Nephron (organoid): ENCODE measurements around the gene SPAAR.

Experiments
- H3K27ac Mint-ChIP-seq, 3 experiments: 2 replicates each; pipeline ENCODE4 v1.8.0; 2020; ENCODE audit warnings: mixed read lengths in 3 of 3, mild to moderate bottlenecking in 2 of 3, moderate library complexity in 1 of 3
- H3K27me3 Mint-ChIP-seq: 2 replicates; pipeline ENCODE4 v1.8.0; 2021; ENCODE audit warnings: low read depth, mild to moderate bottlenecking, moderate library complexity, mixed read lengths
- H3K36me3 Mint-ChIP-seq: 2 replicates; pipeline ENCODE4 v1.8.0; 2020; ENCODE audit warnings: low read depth, mixed read lengths
- H3K4me1 Mint-ChIP-seq: 2 replicates; pipeline ENCODE4 v1.8.0; 2020; ENCODE audit warnings: mixed read lengths
- H3K4me3 Mint-ChIP-seq, 3 experiments: 2 replicates each; pipeline ENCODE4 v1.8.0; 2020; ENCODE audit warnings: mild to moderate bottlenecking in 3 of 3, mixed read lengths in 3 of 3, moderate library complexity in 2 of 3
- H3K9me3 Mint-ChIP-seq: 2 replicates; pipeline ENCODE4 v1.8.0; 2020; ENCODE audit warnings: mixed read lengths
- CTCF ChIP-seq, 3 experiments: fragments of 200-600 bp; sonication (generic); IDR thresholded peaks; one replicate each; pipeline ENCODE4 v1.5.0; 2021; ENCODE audit warnings: antibody characterized with exemption in 3 of 3; ENCODE audit not compliant: unreplicated experiment in 3 of 3

Gene SPAAR

GRCh38 chr9:35898337-35898736, 11.0 kb upstream of the SPAAR start:
- H3K27ac Mint-ChIP-seq, result no peak overlapping the region
- peaks cover 9% of the 10 kb centered on the region for H3K4me1 Mint-ChIP-seq
- H3K9me3 Mint-ChIP-seq, result no peaks in the 10 kb centered on the region
- H3K27me3 Mint-ChIP-seq, result peaks cover 15% of the 10 kb centered on the region
- no peaks in the 10 kb centered on the region for H3K36me3 Mint-ChIP-seq
- no peak overlapping the region for H3K4me3 Mint-ChIP-seq
- no peak for TF ChIP-seq CTCF (IDR thresholded peaks at IDR 0.05; ENCODE audit: unreplicated experiment in 3 of 3)

- Mint-ChIP-seq H3K9me3 (no peaks in the 10 kb centered on the region), H3K4me1 (peaks cover 13% of the 10 kb centered on the region), H3K27me3 (peaks cover 15% of the 10 kb centered on the region), H3K27ac (peak overlapping the region; percentile 22 to 56 (median 47)), H3K36me3 (no peaks in the 10 kb centered on the region), H3K4me3 (no peak overlapping the region)
- TF ChIP-seq CTCF (IDR thresholded peaks at IDR 0.05; ENCODE audit: unreplicated experiment in 3 of 3), result no peak
Measured at GRCh38 chr9:35899021-35899420, 10.3 kb upstream of the SPAAR start.

- Mint-ChIP-seq H3K4me3 (no peak overlapping the region), H3K27me3 (peaks cover 6% of the 10 kb centered on the region), H3K4me1 (peaks cover 51% of the 10 kb centered on the region), H3K36me3 (no peaks in the 10 kb centered on the region), H3K27ac (peak overlapping the region in 2 of 3 experiments; percentile 47 to 72), H3K9me3 (no peaks in the 10 kb centered on the region)
- TF ChIP-seq CTCF (IDR thresholded peaks at IDR 0.05; ENCODE audit: unreplicated experiment in 3 of 3), result peak; percentile 59 to 75 (median 69)
Measured at GRCh38 chr9:35903049-35903448, 6.2 kb upstream of the SPAAR start.

DNA sequence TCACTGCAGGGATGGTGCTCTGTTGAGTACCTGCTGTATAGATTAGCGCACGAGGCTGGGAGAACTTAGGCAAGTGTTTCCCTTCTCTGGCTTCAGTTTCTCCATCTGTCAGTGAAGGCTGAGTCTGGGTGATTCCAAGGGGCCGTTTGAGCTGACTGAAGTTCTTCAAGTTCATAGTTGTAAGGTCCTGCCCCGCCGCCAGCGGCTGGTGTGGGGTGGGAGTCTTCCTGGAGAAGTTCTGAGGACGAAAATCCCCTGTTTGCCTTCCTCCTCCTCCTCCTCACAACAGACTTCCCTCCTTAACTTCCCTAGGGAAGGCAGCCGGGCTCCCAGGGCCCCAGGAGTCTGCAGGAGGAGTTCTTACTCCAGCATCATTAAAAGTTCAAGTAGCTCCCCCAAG, 5.0 kb upstream of the SPAAR start:
- Mint-ChIP-seq H3K4me3 (no peak overlapping the region), H3K9me3 (no peaks in the 10 kb centered on the region), H3K27ac (peak overlapping the region; percentile 81 to 99 (median 95)), H3K4me1 (peaks cover 60% of the 10 kb centered on the region), H3K36me3 (no peaks in the 10 kb centered on the region), H3K27me3 (peaks cover 3% of the 10 kb centered on the region)
- TF ChIP-seq CTCF (IDR thresholded peaks at IDR 0.05; ENCODE audit: unreplicated experiment in 3 of 3), result no peak

DNA sequence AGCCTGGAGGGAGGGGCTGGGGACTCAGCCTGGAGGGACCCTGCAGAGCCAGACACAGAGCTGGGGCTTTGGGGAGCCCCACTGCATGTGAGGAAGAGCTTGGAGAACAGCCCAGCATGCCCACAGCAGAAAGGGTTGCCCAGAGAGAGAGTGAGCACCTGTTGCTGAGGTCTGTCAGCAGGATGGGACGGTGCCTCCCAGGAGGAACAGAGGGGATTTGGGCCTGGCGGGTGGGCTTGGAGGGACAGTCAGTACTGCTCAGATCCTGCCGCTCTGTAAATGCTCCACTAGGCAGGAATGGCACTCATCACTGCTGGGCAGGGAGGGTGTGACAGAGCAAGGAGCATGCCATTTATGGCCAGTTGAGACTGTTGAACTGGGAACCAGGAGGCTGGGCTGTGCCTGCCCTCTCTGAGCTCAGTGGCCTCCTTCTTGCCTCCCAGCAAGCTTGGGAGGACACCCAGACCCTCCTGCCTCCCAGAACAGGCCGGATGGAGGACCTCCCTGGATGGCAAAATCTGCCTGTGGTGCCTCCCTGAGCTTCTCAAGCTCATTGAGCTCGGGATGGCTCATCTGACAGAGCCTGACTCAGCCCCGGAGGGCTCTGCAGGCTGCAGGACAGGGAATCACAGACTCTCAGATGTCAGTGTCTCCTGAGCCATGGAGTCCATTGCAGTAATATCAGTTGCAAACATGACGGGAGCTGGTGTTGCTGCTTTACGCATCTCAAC, 4.1 kb upstream of the SPAAR start:
- peaks cover 64% of the 10 kb centered on the region for H3K4me1 Mint-ChIP-seq
- peaks cover 3% of the 10 kb centered on the region for H3K27me3 Mint-ChIP-seq
- no peak for TF ChIP-seq CTCF (IDR thresholded peaks at IDR 0.05; ENCODE audit: unreplicated experiment in 3 of 3)
- no peaks in the 10 kb centered on the region for H3K9me3 Mint-ChIP-seq
- H3K36me3 Mint-ChIP-seq, result no peaks in the 10 kb centered on the region
- peak overlapping the region; percentile 95 to 99 (median 96) for H3K27ac Mint-ChIP-seq
- H3K4me3 Mint-ChIP-seq, result peak overlapping the region in 2 of 3 experiments; percentile 57 to 70
